Measurements from ENCODE around the gene COX7A2L.
"Not testable (repeated sequence)": the region's sequence is repeated elsewhere in the genome, so short reads cannot be mapped to it uniquely, and the experiment has no call there.

Gene COX7A2L

GRCh38 chr2:42335514-42336104 is 25.4 kb downstream of the COX7A2L start:
- no peaks in the 10 kb centered on the region for H3K27me3 ChIP-seq (ENCODE audit: insufficient read depth, low read length)
- H3K4me3 ChIP-seq (ENCODE audit: low read length): no peak overlapping the region
- H3K4me1 ChIP-seq (ENCODE audit: insufficient read depth, low read length): no peaks in the 10 kb centered on the region
- H3K9ac ChIP-seq (ENCODE audit: low read depth, low read length): no peak overlapping the region
- no peak overlapping the region for H3K27ac ChIP-seq (ENCODE audit: low read length)
- no peaks in the 10 kb centered on the region for H3K9me3 ChIP-seq (ENCODE audit: insufficient read depth, low read depth, low read length)
- H3K36me3 ChIP-seq (ENCODE audit: insufficient read depth, low read depth, low read length): peaks cover 60% of the 10 kb centered on the region

DNA sequence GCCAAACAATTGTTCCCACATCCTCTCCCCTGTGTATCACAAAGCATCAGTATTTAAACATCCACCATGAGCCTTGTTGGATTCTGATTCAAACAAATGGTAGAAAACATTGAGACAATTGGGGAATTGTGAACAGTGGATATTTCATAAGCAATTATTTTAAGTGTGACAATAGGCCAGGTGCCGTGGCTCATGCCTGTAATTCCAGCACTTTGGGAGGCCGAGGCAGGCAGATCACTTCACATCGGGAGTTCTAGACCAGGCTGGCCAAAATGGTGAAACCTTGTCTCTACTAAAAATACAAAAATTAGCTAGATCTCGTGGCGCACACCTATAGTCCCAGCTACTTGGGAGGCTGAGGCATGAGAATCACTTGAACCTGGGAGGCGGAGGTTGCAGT is 26.2 kb downstream of the COX7A2L start:
- not testable (repeated sequence) for H3K9ac ChIP-seq (ENCODE audit: low read depth, low read length); H3K27me3 ChIP-seq (ENCODE audit: insufficient read depth, low read length); H3K4me1 ChIP-seq (ENCODE audit: insufficient read depth, low read length); H3K4me3 ChIP-seq (ENCODE audit: low read length); H3K9me3 ChIP-seq (ENCODE audit: insufficient read depth, low read depth, low read length); H3K27ac ChIP-seq (ENCODE audit: low read length)
- H3K36me3 ChIP-seq (ENCODE audit: insufficient read depth, low read depth, low read length): peaks cover 68% of the 10 kb centered on the region

DNA sequence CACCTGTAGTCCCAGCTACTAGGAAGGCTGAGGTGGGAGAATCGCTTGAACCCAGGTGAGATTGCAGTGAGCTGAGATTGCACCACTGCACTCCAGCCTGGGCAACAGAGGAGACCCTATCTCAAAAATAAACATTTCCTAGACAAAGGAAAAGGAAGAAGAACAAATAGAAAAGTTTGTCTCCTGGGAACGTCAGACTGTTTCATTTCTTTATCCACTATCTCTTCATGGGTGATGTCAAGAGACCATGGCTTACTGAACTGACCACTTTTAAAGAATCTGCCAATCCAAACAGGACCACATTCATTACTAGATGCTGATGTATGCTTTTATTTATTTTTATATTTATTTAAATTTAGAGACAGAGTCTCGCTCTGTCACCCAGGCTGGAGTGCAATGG is 26.8 kb downstream of the COX7A2L start:
- H3K27me3 ChIP-seq (ENCODE audit: insufficient read depth, low read length): no peaks in the 10 kb centered on the region
- H3K4me3 ChIP-seq (ENCODE audit: low read length): no peak overlapping the region
- no peak overlapping the region for H3K27ac ChIP-seq (ENCODE audit: low read length)
- no peaks in the 10 kb centered on the region for H3K9me3 ChIP-seq (ENCODE audit: insufficient read depth, low read depth, low read length)
- H3K4me1 ChIP-seq (ENCODE audit: insufficient read depth, low read length): no peaks in the 10 kb centered on the region
- no peak overlapping the region for H3K9ac ChIP-seq (ENCODE audit: low read depth, low read length)
- H3K36me3 ChIP-seq (ENCODE audit: insufficient read depth, low read depth, low read length): peaks cover 74% of the 10 kb centered on the region

DNA sequence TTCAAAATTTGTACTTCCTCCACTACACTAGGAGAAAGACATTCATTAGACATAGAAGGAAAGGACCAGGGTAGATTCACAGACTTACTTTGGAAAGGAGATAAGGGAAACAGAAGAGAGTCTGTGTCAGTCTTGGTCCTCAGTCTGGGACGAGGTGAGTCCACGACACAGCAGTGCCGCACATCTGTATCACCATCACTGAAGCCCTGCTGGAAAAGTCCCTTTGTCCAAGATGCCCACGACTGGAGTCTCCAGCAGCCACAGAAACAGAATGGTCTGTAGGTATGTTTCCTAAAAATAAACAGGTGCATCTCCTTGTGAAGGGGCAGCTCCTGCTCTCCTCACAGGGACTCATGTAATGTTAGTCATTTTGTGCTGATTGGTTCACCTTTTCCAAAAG is 27.4 kb downstream of the COX7A2L start:
- Histone ChIP-seq H3K4me3 (ENCODE audit: low read length) (no peak overlapping the region), H3K27me3 (ENCODE audit: insufficient read depth, low read length) (no peaks in the 10 kb centered on the region), H3K9me3 (ENCODE audit: insufficient read depth, low read depth, low read length) (no peaks in the 10 kb centered on the region), H3K4me1 (ENCODE audit: insufficient read depth, low read length) (no peaks in the 10 kb centered on the region), H3K27ac (ENCODE audit: low read length) (no peak overlapping the region), H3K9ac (ENCODE audit: low read depth, low read length) (no peak overlapping the region), H3K36me3 (ENCODE audit: insufficient read depth, low read depth, low read length) (peaks cover 77% of the 10 kb centered on the region)

DNA sequence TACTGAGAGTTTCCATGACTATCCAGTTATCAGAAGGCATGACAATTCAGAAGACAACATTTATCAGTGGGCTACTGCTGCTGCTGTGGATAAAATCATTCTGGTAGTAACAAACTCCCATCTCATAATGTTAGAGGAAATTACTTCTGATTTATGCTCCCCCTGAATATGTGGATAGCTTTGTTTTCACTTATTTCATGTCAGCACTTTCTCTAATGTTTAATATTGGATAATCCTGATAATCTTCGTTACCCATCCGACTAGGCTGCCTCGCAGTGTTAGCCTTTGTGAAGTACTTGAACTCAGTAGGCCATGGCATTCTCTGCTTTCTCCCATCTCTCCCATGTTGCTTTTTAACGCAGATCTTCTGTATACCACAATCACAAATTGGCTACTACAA is 28.4 kb downstream of the COX7A2L start:
- no peak overlapping the region for H3K9ac ChIP-seq (ENCODE audit: low read depth, low read length)
- H3K4me3 ChIP-seq (ENCODE audit: low read length): no peak overlapping the region
- H3K36me3 ChIP-seq (ENCODE audit: insufficient read depth, low read depth, low read length): peaks cover 81% of the 10 kb centered on the region
- H3K27ac ChIP-seq (ENCODE audit: low read length): no peak overlapping the region
- H3K27me3 ChIP-seq (ENCODE audit: insufficient read depth, low read length): no peaks in the 10 kb centered on the region
- H3K4me1 ChIP-seq (ENCODE audit: insufficient read depth, low read length): no peaks in the 10 kb centered on the region
- H3K9me3 ChIP-seq (ENCODE audit: insufficient read depth, low read depth, low read length): no peaks in the 10 kb centered on the region

- peaks cover 86% of the 10 kb centered on the region for H3K36me3 ChIP-seq (ENCODE audit: insufficient read depth, low read depth, low read length)
- H3K4me3 ChIP-seq (ENCODE audit: low read length): no peak overlapping the region
- H3K9me3 ChIP-seq (ENCODE audit: insufficient read depth, low read depth, low read length): no peaks in the 10 kb centered on the region
- no peak overlapping the region for H3K27ac ChIP-seq (ENCODE audit: low read length)
- no peaks in the 10 kb centered on the region for H3K4me1 ChIP-seq (ENCODE audit: insufficient read depth, low read length)
- H3K9ac ChIP-seq (ENCODE audit: low read depth, low read length): no peak overlapping the region
- no peaks in the 10 kb centered on the region for H3K27me3 ChIP-seq (ENCODE audit: insufficient read depth, low read length)
These were observed 29.3 kb downstream of the COX7A2L start for GRCh38 chr2:42331569-42332284.

DNA sequence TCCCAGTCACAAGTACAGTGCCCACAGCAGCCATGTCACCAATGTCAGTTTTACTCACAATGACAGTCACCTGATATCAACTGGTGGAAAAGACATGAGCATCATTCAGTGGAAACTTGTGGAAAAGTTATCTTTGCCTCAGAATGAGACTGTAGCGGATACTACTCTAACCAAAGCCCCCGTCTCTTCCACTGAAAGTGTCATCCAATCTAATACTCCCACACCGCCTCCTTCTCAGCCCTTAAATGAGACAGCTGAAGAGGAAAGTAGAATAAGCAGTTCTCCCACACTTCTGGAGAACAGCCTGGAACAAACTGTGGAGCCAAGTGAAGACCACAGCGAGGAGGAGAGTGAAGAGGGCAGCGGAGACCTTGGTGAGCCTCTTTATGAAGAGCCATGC is 31.3 kb downstream of the COX7A2L start:
- peaks cover 80% of the 10 kb centered on the region for H3K36me3 ChIP-seq (ENCODE audit: insufficient read depth, low read depth, low read length)

GRCh38 chr2:42328923-42329322 is 32.1 kb downstream of the COX7A2L start:
- Histone ChIP-seq H3K4me1 (ENCODE audit: insufficient read depth, low read length) (no peaks in the 10 kb centered on the region), H3K4me3 (ENCODE audit: low read length) (no peak overlapping the region), H3K27me3 (ENCODE audit: insufficient read depth, low read length) (no peaks in the 10 kb centered on the region), H3K27ac (ENCODE audit: low read length) (no peak overlapping the region), H3K9me3 (ENCODE audit: insufficient read depth, low read depth, low read length) (no peaks in the 10 kb centered on the region), H3K9ac (ENCODE audit: low read depth, low read length) (no peak overlapping the region), H3K36me3 (ENCODE audit: insufficient read depth, low read depth, low read length) (peaks cover 77% of the 10 kb centered on the region)

More for the DNA sequence above, 31.3 kb downstream of the COX7A2L start:
- H3K9me3 ChIP-seq (ENCODE audit: insufficient read depth, low read depth, low read length): no peaks in the 10 kb centered on the region
- no peaks in the 10 kb centered on the region for H3K4me1 ChIP-seq (ENCODE audit: insufficient read depth, low read length)
- H3K27ac ChIP-seq (ENCODE audit: low read length): no peak overlapping the region
- no peak overlapping the region for H3K4me3 ChIP-seq (ENCODE audit: low read length)
- no peak overlapping the region for H3K9ac ChIP-seq (ENCODE audit: low read depth, low read length)
- no peaks in the 10 kb centered on the region for H3K27me3 ChIP-seq (ENCODE audit: insufficient read depth, low read length)

DNA sequence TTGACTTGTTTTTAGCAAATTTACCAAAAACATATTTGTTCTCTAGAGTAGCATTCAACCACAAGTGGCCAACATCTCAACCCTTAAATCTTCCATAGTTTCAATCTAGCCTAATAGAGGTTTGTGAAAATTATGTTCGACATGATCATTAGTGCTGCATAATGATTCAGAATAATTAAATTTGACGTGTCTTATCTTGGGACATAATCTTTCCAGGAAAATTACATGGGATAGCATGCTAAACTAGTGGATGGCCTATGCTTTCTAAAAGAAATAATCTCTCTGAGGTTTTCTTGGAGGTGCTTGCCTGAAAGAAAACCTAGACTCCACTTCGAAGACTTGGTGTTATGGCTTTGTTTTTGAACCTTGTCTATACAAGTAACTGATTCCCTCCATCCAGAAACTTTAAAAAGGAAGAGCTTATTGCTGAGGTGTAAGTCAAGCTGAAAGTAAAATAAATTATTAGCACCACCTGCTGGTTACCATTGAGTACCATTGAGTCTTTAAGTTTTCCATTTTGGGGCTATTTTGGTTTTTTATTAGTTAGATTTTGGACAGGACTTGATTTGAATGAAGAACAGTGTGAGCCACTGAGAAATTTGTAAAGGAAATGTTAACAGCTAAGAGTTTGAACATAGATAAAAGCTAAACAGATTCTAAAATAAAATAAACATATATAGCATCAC is 32.7 kb downstream of the COX7A2L start:
- no peak overlapping the region for H3K9ac ChIP-seq (ENCODE audit: low read depth, low read length)
- no peak overlapping the region for H3K27ac ChIP-seq (ENCODE audit: low read length)
- no peak overlapping the region for H3K4me3 ChIP-seq (ENCODE audit: low read length)
- H3K36me3 ChIP-seq (ENCODE audit: insufficient read depth, low read depth, low read length): peaks cover 70% of the 10 kb centered on the region
- no peaks in the 10 kb centered on the region for H3K4me1 ChIP-seq (ENCODE audit: insufficient read depth, low read length)
- no peaks in the 10 kb centered on the region for H3K27me3 ChIP-seq (ENCODE audit: insufficient read depth, low read length)
- H3K9me3 ChIP-seq (ENCODE audit: insufficient read depth, low read depth, low read length): no peaks in the 10 kb centered on the region

DNA sequence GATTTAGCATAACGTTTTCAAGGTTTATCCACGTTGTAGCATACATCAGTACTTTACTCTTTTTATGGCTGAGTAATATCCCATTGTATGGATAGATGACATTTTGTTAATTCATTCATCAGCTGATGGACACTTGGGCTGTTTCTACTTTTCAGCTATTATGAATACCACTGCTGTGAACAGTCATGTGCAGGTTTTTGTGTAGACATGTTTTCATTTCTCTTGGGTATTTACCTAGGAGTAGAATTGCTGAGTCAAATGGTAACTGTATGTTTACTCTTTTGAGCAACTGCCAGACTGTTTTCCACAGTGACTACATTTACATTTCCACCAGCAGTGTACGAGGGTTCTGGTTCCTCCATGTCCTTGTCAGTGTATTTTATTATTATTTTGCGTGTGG is 33.9 kb downstream of the COX7A2L start:
- Histone ChIP-seq H3K27me3 (ENCODE audit: insufficient read depth, low read length) (no peaks in the 10 kb centered on the region), H3K9ac (ENCODE audit: low read depth, low read length) (no peak overlapping the region), H3K27ac (ENCODE audit: low read length) (no peak overlapping the region), H3K36me3 (ENCODE audit: insufficient read depth, low read depth, low read length) (peaks cover 59% of the 10 kb centered on the region), H3K4me3 (ENCODE audit: low read length) (no peak overlapping the region), H3K4me1 (ENCODE audit: insufficient read depth, low read length) (no peaks in the 10 kb centered on the region), H3K9me3 (ENCODE audit: insufficient read depth, low read depth, low read length) (no peaks in the 10 kb centered on the region)

DNA sequence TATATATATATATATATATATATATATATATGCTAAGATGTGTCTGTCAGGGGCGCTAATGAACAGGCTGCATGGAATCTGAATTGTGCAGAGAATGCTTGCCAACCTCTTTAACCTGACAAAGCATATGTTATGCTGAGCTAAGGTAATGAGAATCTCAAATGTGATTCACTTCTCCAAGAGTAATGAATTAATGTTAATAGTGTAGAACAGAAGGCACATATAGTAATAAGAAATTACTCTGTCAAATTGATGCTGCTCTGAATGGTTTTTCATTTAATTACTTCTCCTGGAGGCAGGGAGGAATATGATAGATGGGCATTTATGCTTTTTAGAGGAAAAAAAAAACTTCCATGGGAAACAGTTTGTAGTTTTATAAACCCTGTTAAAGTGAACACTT is 35.4 kb downstream of the COX7A2L start:
- Histone ChIP-seq H3K9ac (ENCODE audit: low read depth, low read length) (no peak overlapping the region), H3K9me3 (ENCODE audit: insufficient read depth, low read depth, low read length) (no peaks in the 10 kb centered on the region), H3K4me1 (ENCODE audit: insufficient read depth, low read length) (no peaks in the 10 kb centered on the region), H3K27ac (ENCODE audit: low read length) (no peak overlapping the region), H3K36me3 (ENCODE audit: insufficient read depth, low read depth, low read length) (peaks cover 49% of the 10 kb centered on the region), H3K4me3 (ENCODE audit: low read length) (no peak overlapping the region), H3K27me3 (ENCODE audit: insufficient read depth, low read length) (no peaks in the 10 kb centered on the region)

GRCh38 chr2:42324949-42325348 is 36.1 kb downstream of the COX7A2L start:
- no peaks in the 10 kb centered on the region for H3K27me3 ChIP-seq (ENCODE audit: insufficient read depth, low read length)
- peaks cover 49% of the 10 kb centered on the region for H3K36me3 ChIP-seq (ENCODE audit: insufficient read depth, low read depth, low read length)

More at GRCh38 chr2:42324949-42325348, 36.1 kb downstream of the COX7A2L start:
- H3K9me3 ChIP-seq (ENCODE audit: insufficient read depth, low read depth, low read length): no peaks in the 10 kb centered on the region
- no peak overlapping the region for H3K9ac ChIP-seq (ENCODE audit: low read depth, low read length)
- H3K27ac ChIP-seq (ENCODE audit: low read length): no peak overlapping the region
- no peaks in the 10 kb centered on the region for H3K4me1 ChIP-seq (ENCODE audit: insufficient read depth, low read length)
- H3K4me3 ChIP-seq (ENCODE audit: low read length): no peak overlapping the region
